ENCODE data around the gene SLC26A11.

SLC26A11 gene

DNA sequence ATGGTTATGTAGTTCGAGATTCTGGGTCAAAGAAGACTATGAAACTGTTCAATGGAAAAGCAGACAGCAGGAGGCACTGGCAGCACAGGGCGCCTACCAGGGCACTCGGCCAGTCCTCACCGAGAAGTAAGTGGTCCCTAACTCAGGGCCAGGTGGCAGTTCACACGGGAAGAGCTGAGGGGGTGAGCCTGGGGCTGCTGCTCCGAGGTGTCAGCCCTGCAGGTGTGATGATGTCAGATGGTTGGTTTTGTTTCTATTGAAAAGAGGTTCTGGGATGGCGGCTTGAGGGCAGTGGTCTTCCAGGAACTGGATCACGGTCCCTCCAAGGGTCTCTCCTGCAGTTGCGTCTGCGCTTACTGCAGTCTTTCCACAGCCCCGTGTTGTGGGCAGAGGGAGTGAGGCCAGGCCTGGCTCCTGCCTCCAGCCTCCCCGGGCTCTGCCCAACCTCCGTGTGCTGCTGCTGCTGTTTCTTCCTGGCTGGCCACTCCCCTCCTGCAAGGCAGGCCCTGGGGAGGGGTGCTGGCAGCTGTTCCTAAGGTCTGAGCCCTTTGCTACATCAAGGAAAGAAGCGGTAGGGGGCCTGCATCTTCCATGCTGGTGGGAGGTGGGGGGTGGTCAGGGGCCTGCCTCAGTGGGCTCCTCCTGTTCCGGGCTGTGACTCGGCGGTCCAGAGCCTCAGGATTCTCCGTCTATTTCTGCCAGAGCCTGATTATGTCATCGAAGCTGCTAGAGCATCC lies 63.1 kb downstream of the SLC26A11 start:
- no peak for DNase-seq (ENCODE audit: extremely low spot score)
- ChIA-PET CTCF (no interaction called here), POLR2A (interaction anchor here (1.2 to 1.4 kb wide), 2 partner anchors 10 to 19 kb away, joined by 3 to 4 read pairs; no protein-coding TSS in a partner anchor)
- TF ChIP-seq LEF1 (IDR thresholded peaks at IDR 0.05; ENCODE audit: borderline replicate concordance), result no peak

DNA sequence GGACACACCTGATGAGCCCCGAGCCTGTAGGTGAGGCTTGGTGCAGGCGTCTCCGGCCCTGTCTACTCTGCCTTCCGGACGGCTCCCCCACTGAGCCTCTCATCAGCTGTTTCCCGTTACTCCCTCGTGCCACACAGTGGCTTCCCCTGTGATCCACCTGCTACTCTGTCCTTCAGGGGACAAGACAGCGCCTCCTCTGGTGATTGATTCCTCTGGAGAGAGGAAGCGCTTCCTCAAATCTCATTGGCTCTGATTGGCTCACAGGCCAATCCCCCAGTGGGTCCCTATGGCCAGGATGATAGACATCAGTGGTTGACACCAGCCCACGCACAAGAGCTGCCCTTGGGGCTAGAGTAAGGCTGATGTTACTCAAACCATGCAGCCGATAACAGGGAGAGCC lies 64.4 kb downstream of the SLC26A11 start:
- CTCF ChIA-PET, result interaction anchor here (0.7 to 0.8 kb wide), 2 partner anchors 13 to 15 kb away, joined by 3 read pairs; no protein-coding TSS in a partner anchor
- no peak for DNase-seq (ENCODE audit: extremely low spot score)
- POLR2A ChIA-PET, result no interaction called here
- TF ChIP-seq SUZ12 (IDR thresholded peaks at IDR 0.05), result no peak
- no peak for TF ChIP-seq TARDBP (IDR thresholded peaks at IDR 0.05)
- TF ChIP-seq NFRKB (IDR thresholded peaks at IDR 0.05), result no peak
- no peak for TF ChIP-seq ZNF384 (IDR thresholded peaks at IDR 0.05)
- no peak for TF ChIP-seq FOXM1 (IDR thresholded peaks at IDR 0.05; ENCODE audit: borderline replicate concordance)

GRCh38 chr17:80285237-80285920 lies 65.2 kb downstream of the SLC26A11 start:
- ChIA-PET CTCF (no interaction called here), POLR2A (no interaction called here)
- TF ChIP-seq SP1 (IDR thresholded peaks at IDR 0.05), result no peak
- TF ChIP-seq HDGF (IDR thresholded peaks at IDR 0.05; ENCODE audit: borderline replicate concordance), result no peak
- no peak for TF ChIP-seq PKNOX1 (IDR thresholded peaks at IDR 0.05)
- DNase-seq (ENCODE audit: extremely low spot score), result no peak

- no peak for TF ChIP-seq TARDBP (IDR thresholded peaks at IDR 0.05)
- no peak for TF ChIP-seq LEF1 (IDR thresholded peaks at IDR 0.05; ENCODE audit: borderline replicate concordance)
- no peak for TF ChIP-seq CTBP1 (IDR thresholded peaks at IDR 0.05; ENCODE audit: borderline replicate concordance)
- TF ChIP-seq HDGF (IDR thresholded peaks at IDR 0.05; ENCODE audit: borderline replicate concordance), result no peak
- TF ChIP-seq FOXA1 (IDR thresholded peaks at IDR 0.05), result no peak
- CTCF ChIA-PET, result no interaction called here
- POLR2A ChIA-PET, result no interaction called here
- no peak for DNase-seq (ENCODE audit: extremely low spot score)
Measured at GRCh38 chr17:80286638-80286960, 66.4 kb downstream of the SLC26A11 start.

GRCh38 chr17:80287038-80287437 lies 66.8 kb downstream of the SLC26A11 start:
- DNase-seq (ENCODE audit: extremely low spot score), result no peak
- ChIA-PET POLR2A (no interaction called here), CTCF (no interaction called here)
- no peak for TF ChIP-seq FOXM1 (IDR thresholded peaks at IDR 0.05; ENCODE audit: borderline replicate concordance)
- no peak for TF ChIP-seq ELF4 (IDR thresholded peaks at IDR 0.05)
- no peak for TF ChIP-seq L3MBTL2 (conservative IDR thresholded peaks at IDR 0.05)
- TF ChIP-seq BHLHE40 (IDR thresholded peaks at IDR 0.05; ENCODE audit: borderline replicate concordance), result no peak
- no peak for TF ChIP-seq CTBP1 (IDR thresholded peaks at IDR 0.05; ENCODE audit: borderline replicate concordance)
- no peak for TF ChIP-seq FOXA1 (IDR thresholded peaks at IDR 0.05)
- TF ChIP-seq SUZ12 (IDR thresholded peaks at IDR 0.05), result no peak
- no peak for TF ChIP-seq HDGF (IDR thresholded peaks at IDR 0.05; ENCODE audit: borderline replicate concordance)

DNA sequence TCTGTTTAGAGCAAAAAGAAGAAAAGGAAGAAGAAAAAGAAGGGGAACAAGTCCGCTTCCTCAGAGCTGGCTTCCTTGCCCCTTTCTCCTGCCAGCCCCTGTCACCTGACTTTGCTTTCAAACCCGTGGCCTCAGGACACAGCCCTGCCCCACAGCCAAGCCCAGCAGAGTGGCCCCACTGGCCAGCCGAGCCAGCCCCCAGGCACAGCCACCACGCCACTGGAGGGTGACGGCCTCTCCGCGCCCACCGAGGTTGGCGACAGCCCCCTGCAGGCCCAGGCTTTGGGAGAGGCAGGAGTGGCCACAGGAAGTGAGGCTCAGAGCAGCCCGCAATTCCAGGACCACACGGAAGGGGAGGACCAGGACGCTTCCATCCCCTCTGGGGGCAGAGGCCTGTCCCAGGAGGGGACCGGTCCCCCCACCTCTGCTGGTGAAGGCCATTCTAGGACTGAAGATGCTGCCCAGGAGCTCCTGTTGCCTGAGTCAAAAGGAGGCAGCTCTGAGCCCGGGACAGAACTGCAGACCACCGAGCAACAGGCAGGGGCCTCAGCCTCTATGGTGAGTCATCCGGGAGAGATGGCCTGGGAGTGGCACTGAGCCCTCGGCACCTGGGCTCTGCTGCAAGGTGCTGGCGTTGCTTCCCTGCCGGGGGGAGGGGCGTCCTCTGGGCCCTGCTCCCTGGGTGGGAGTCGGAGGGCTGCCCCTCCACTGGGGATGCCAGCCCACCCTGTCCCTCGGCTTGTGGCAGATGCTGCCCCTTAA lies 67.8 kb downstream of the SLC26A11 start:
- ChIA-PET CTCF (no interaction called here), POLR2A (no interaction called here)
- TF ChIP-seq TARDBP (IDR thresholded peaks at IDR 0.05) (no peak), BHLHE40 (IDR thresholded peaks at IDR 0.05; ENCODE audit: borderline replicate concordance) (no peak), HDGF (IDR thresholded peaks at IDR 0.05; ENCODE audit: borderline replicate concordance) (no peak), FOXK2 (IDR thresholded peaks at IDR 0.05) (no peak)
- DNase-seq (ENCODE audit: extremely low spot score), result no peak

- POLR2A ChIA-PET, result no interaction called here
- CTCF ChIA-PET, result no interaction called here
- no peak for DNase-seq (ENCODE audit: extremely low spot score)
Measured at GRCh38 chr17:80289616-80290015, 69.4 kb downstream of the SLC26A11 start.

GRCh38 chr17:80290156-80290555 lies 69.9 kb downstream of the SLC26A11 start:
- ChIA-PET CTCF (no interaction called here), POLR2A (no interaction called here)
- TF ChIP-seq FOXA1 (IDR thresholded peaks at IDR 0.05), result no peak
- no peak for TF ChIP-seq ARNT (IDR thresholded peaks at IDR 0.05)
- TF ChIP-seq L3MBTL2 (conservative IDR thresholded peaks at IDR 0.05), result no peak
- TF ChIP-seq ZNF384 (IDR thresholded peaks at IDR 0.05), result no peak
- no peak for TF ChIP-seq BHLHE40 (IDR thresholded peaks at IDR 0.05; ENCODE audit: borderline replicate concordance)
- TF ChIP-seq HDGF (IDR thresholded peaks at IDR 0.05; ENCODE audit: borderline replicate concordance), result no peak
- no peak for TF ChIP-seq LEF1 (IDR thresholded peaks at IDR 0.05; ENCODE audit: borderline replicate concordance)
- TF ChIP-seq CTBP1 (IDR thresholded peaks at IDR 0.05; ENCODE audit: borderline replicate concordance), result no peak
- TF ChIP-seq NFRKB (IDR thresholded peaks at IDR 0.05), result no peak
- no peak for TF ChIP-seq FOXM1 (IDR thresholded peaks at IDR 0.05; ENCODE audit: borderline replicate concordance)
- no peak for TF ChIP-seq PKNOX1 (IDR thresholded peaks at IDR 0.05)
- TF ChIP-seq SUZ12 (IDR thresholded peaks at IDR 0.05), result no peak
- no peak for DNase-seq (ENCODE audit: extremely low spot score)

More at GRCh38 chr17:80289616-80290015, 69.4 kb downstream of the SLC26A11 start:
- no peak for TF ChIP-seq LEF1 (IDR thresholded peaks at IDR 0.05; ENCODE audit: borderline replicate concordance)
- no peak for TF ChIP-seq SUZ12 (IDR thresholded peaks at IDR 0.05)
- no peak for TF ChIP-seq SP1 (IDR thresholded peaks at IDR 0.05)
- no peak for TF ChIP-seq HDGF (IDR thresholded peaks at IDR 0.05; ENCODE audit: borderline replicate concordance)
- TF ChIP-seq ZNF384 (IDR thresholded peaks at IDR 0.05), result no peak

Measured in HEK293T (cell line).